IMR-90 (cell line): ENCODE data around the gene NATD1. TPM values are rescaled to one million over a fixed set of nuclear protein-coding genes. Genes with fewer than 3 reads are reported as not detected.

Source experiments
- ATAC-seq: fragments of 200-7000 bp; cut with Tn5 transposase; 2 replicates; pipeline ENCODE4 v1.9.1; 2020; ENCODE audit warnings: low read depth, mild to moderate bottlenecking, moderate library complexity
- BruUV-seq: library from RNA; stranded (reverse); fragments of 400-500 nt; replicated peaks from 2 replicates; lab custom pipeline; 2021; lab: Mats Ljungman, UMichigan
- CTCF ChIA-PET: fragments of 300-600 bp; formaldehyde crosslinking; extraction: SDS; loops from one replicate; lab custom pipeline; 2021; ENCODE audit warnings: antibody characterized with exemption; lab: Yijun Ruan, JAX
- POLR2A ChIA-PET: fragments of 300-600 bp; sonication (Branson Sonifier 250); formaldehyde crosslinking; loops from one replicate; lab custom pipeline; 2022; ENCODE audit warnings: antibody characterized with exemption; ENCODE audit not compliant: unreplicated experiment; lab: Charles Lee
- DNase-seq: peaks from one replicate; pipeline ENCODE4 v3.0.0; 2013
- H2AFZ ChIP-seq: replicated peaks from 2 replicates; pipeline ENCODE3; 2013; ENCODE audit warnings: low read length, mild to moderate bottlenecking; ENCODE audit not compliant: poor library complexity
- H2AK5ac ChIP-seq: 2 replicates; pipeline ENCODE4 v1.6.1; 2013; ENCODE audit warnings: low read depth, low read length, inconsistent platforms
- H2AK9ac ChIP-seq: replicated peaks from 2 replicates; pipeline ENCODE3; 2013; ENCODE audit warnings: mild to moderate bottlenecking, low read depth, low read length, moderate library complexity; ENCODE audit not compliant: poor library complexity
- H2BK120ac ChIP-seq: 2 replicates; pipeline ENCODE4 v1.6.1; 2013; ENCODE audit warnings: low read depth, low read length, inconsistent platforms
- H2BK15ac ChIP-seq: 3 replicates; pipeline ENCODE4 v1.6.1; 2013; ENCODE audit warnings: low read depth, low read length, inconsistent platforms
- H2BK20ac ChIP-seq: 2 replicates; pipeline ENCODE4 v1.6.1; 2013; ENCODE audit warnings: low read depth, mild to moderate bottlenecking, inconsistent platforms, low read length, moderate library complexity
- H2BK5ac ChIP-seq: 2 replicates; pipeline ENCODE4 v1.6.1; 2013; ENCODE audit warnings: mild to moderate bottlenecking, low read depth, low read length, inconsistent platforms; ENCODE audit not compliant: poor library complexity, severe bottlenecking
- H3K14ac ChIP-seq: replicated peaks from 2 replicates; pipeline ENCODE4 v1.6.1; 2013; ENCODE audit warnings: low read depth, low read length, inconsistent platforms
- H3K18ac ChIP-seq: 2 replicates; pipeline ENCODE4 v1.6.1; 2013; ENCODE audit warnings: low read depth, low read length, control low read depth
- H3K23ac ChIP-seq: 2 replicates; pipeline ENCODE4 v1.6.1; 2013; ENCODE audit warnings: low read depth, low read length, inconsistent platforms
- H3K27ac ChIP-seq: 2 replicates; pipeline ENCODE4 v1.5.1; 2013; ENCODE audit warnings: mild to moderate bottlenecking, control low read depth, low read length; ENCODE audit not compliant: insufficient read depth
- H3K27me3 ChIP-seq: 2 replicates; pipeline ENCODE4 v1.6.1; 2013; ENCODE audit warnings: low read length; ENCODE audit not compliant: control insufficient read depth, insufficient read depth
- H3K36me3 ChIP-seq: 2 replicates; pipeline ENCODE4 v1.6.1; 2013; ENCODE audit warnings: low read length, mixed read lengths; ENCODE audit not compliant: control insufficient read depth, insufficient read depth
- H3K4ac ChIP-seq: 2 replicates; pipeline ENCODE4 v1.6.1; 2013; ENCODE audit warnings: low read depth, low read length, inconsistent platforms
- H3K4me1 ChIP-seq: 2 replicates; pipeline ENCODE4 v1.6.1; 2013; ENCODE audit warnings: low read length, mixed read lengths; ENCODE audit not compliant: control insufficient read depth, insufficient read depth
- H3K4me2 ChIP-seq: 2 replicates; pipeline ENCODE4 v1.6.1; 2013; ENCODE audit warnings: low read depth, mild to moderate bottlenecking, control low read depth, low read length, moderate library complexity
- H3K4me3 ChIP-seq: 2 replicates; pipeline ENCODE4 v1.5.1; 2013; ENCODE audit warnings: low read depth, mild to moderate bottlenecking, control low read depth, low read length, moderate library complexity; ENCODE audit not compliant: insufficient read depth
- H3K56ac ChIP-seq: 2 replicates; pipeline ENCODE4 v1.6.1; 2013; ENCODE audit warnings: low read length, inconsistent platforms; ENCODE audit not compliant: insufficient read depth; ENCODE audit errors: extremely low read depth
- H3K79me1 ChIP-seq, 2 experiments: 2 replicates each; pipeline ENCODE4 v1.6.1; 2013; ENCODE audit warnings: low read length in 2 of 2, inconsistent platforms in 1 of 2, low read depth in 1 of 2
- H3K9ac ChIP-seq: 2 replicates; pipeline ENCODE4 v1.6.1; 2013; ENCODE audit warnings: low read depth, low read length, control low read depth
- H3K9me1 ChIP-seq: 2 replicates; pipeline ENCODE4 v1.6.1; 2013; ENCODE audit warnings: low read length, inconsistent platforms; ENCODE audit not compliant: insufficient read depth
- H3K9me3 ChIP-seq: 2 replicates; pipeline ENCODE4 v1.6.1; 2013; ENCODE audit warnings: low read length; ENCODE audit not compliant: control insufficient read depth, insufficient read depth
- H4K20me1 ChIP-seq: 2 replicates; pipeline ENCODE4 v1.6.1; 2013; ENCODE audit warnings: low read length, inconsistent platforms; ENCODE audit not compliant: insufficient read depth
- H4K5ac ChIP-seq: 2 replicates; pipeline ENCODE4 v1.6.1; 2013; ENCODE audit warnings: mild to moderate bottlenecking, low read depth, low read length, control low read depth
- H4K8ac ChIP-seq, 2 experiments: 2 replicates each; pipeline ENCODE4 v1.6.1; 2013; ENCODE audit warnings: low read depth in 2 of 2, low read length in 2 of 2, control low read depth in 1 of 2, inconsistent platforms in 1 of 2
- H4K91ac ChIP-seq: 2 replicates; pipeline ENCODE4 v1.6.1; 2013; ENCODE audit warnings: low read depth, low read length, inconsistent platforms; ENCODE audit not compliant: insufficient read depth
- CTCF ChIP-seq: conservative IDR thresholded peaks from 2 replicates; pipeline ENCODE4 v1.5.1; 2012; ENCODE audit warnings: mild to moderate bottlenecking, low read depth, low read length, improper control_type of control experiment
- POLR2A ChIP-seq: IDR thresholded peaks from 2 replicates; pipeline ENCODE4 v1.6.1; 2012; ENCODE audit warnings: mild to moderate bottlenecking, low read depth, low read length
- WGBS, 2 experiments: methylation state at CpG; one replicate each; pipeline versions ENCODE4 v1.1.5 to v1.1.7; 2013; ENCODE audit warnings: missing lambda C conversion rate in 2 of 2; ENCODE audit not compliant: insufficient read length in 1 of 2; ENCODE audit errors: extremely low coverage in 2 of 2; 5-methylcytosine and 5-hydroxymethylcytosine counted together
- dilution Hi-C: fragments of 300-500 bp; cut with HindIII; formaldehyde crosslinking; loops from one replicate; pipeline ENCODE4 v1.14.3; 2018; ENCODE audit warnings: low sequenced_read_pairs; ENCODE audit not compliant: unreplicated experiment
- in situ Hi-C: fragments of 300-500 bp; cut with MboI; formaldehyde crosslinking; loops from 3 replicates; pipeline ENCODE4 v1.14.3; 2019; ENCODE audit warnings: low sequenced_read_pairs, inconsistent platforms, mixed read lengths
- intact Hi-C: fragments of 100-400 bp; cut with micrococcal nuclease; formaldehyde crosslinking; loops from 2 replicates; pipeline ENCODE4 v1.10.0; 2022
- polyA plus RNA-seq, 3 experiments: library from polyadenylated mRNA; depleted of rRNA; stranded (reverse); fragments of >200 nt; gene quantifications; 2 replicates each; pipeline ENCODE4 v1.2.3, GENCODE V29; 2012; ENCODE audit warnings: low replicate concordance in 1 of 3
- total RNA-seq: library from RNA; depleted of rRNA; stranded (reverse); fragments of >200 nt; gene quantifications from 2 replicates; pipeline ENCODE4 v1.2.3, GENCODE V29; 2012

NATD1 gene
- total and polyA plus RNA-seq, 2 of the 4 experiments (the other 2 are of a cell fraction), result 0.90 to 4.3 TPM

GRCh38 chr17:21282850-21283249 lies 29.6 kb upstream of the NATD1 start:
- peaks cover 29% of the 10 kb centered on the region for H3K9me1 ChIP-seq
- peak overlapping the region; percentile 96 for H2AK9ac ChIP-seq
- ATAC-seq (no peak), DNase-seq (no peak)
- H3K23ac ChIP-seq, result peak overlapping the region; percentile 94
- in situ Hi-C loops (loop anchor here (5.0 kb wide), 1 partner anchor 229 kb away; no protein-coding TSS in a partner anchor), intact Hi-C loops (loop anchor here (5.0 kb wide), 1 partner anchor 71 kb away; the partner anchor contains the start of gene TMEM11), dilution Hi-C loops (no loop called here)
- TF ChIP-seq POLR2A, result 0 out of 2 replicates have a peak, but pooled peaks have one; percentile 13
- no peak for TF ChIP-seq CTCF
- peak overlapping the region; percentile 99 for H2BK20ac ChIP-seq
- H3K27me3 ChIP-seq, result no peaks in the 10 kb centered on the region
- H2BK120ac ChIP-seq, result peak overlapping the region; percentile 99
- BruUV-seq, result no TSS peak
- H3K18ac ChIP-seq, result peak overlapping the region; percentile 65
- H3K14ac ChIP-seq, result peak overlapping the region; percentile 89
- H4K91ac ChIP-seq, result peak overlapping the region; percentile 78
- H3K9ac ChIP-seq, result no peak overlapping the region
- ChIA-PET CTCF (interaction anchor here (0.9 kb wide), 1 partner anchor 228 kb away, joined by 3 read pairs; no protein-coding TSS in a partner anchor), POLR2A (no interaction called here)
- H3K4me1 ChIP-seq, result peaks cover 32% of the 10 kb centered on the region
- peaks cover 29% of the 10 kb centered on the region for H4K20me1 ChIP-seq
- H3K4me2 ChIP-seq, result no peak overlapping the region
- peak overlapping the region; percentile 99 for H2AK5ac ChIP-seq
- peak overlapping the region; percentile 99 for H3K4ac ChIP-seq
- H3K36me3 ChIP-seq, result no peaks in the 10 kb centered on the region
- H2BK15ac ChIP-seq, result peak overlapping the region; percentile 82
- H2BK5ac ChIP-seq, result peak overlapping the region; percentile 95
- WGBS, 2 experiments, result 93% methylated on average over 2 of the region's 5 CpGs; no CpG with 5 or more reads in 1 of the 2 experiments
- peak overlapping the region; percentile 59 for H4K5ac ChIP-seq
- H2AFZ ChIP-seq, result peak overlapping the region; percentile 77
- peaks cover 6 to 52% of the 10 kb centered on the region in 2 experiments; a peak in 3 of 4 replicates for H3K79me1 ChIP-seq
- no peak overlapping the region for H3K4me3 ChIP-seq
- H3K9me3 ChIP-seq, result no peaks in the 10 kb centered on the region
- H3K56ac ChIP-seq, result peak overlapping the region; percentile 83
- H3K27ac ChIP-seq, result peak overlapping the region; percentile 75
- H4K8ac ChIP-seq, result peak overlapping the region; percentile 33 to 91
